ENCODE measurements around the gene EHD2.
"Not testable (repeated sequence)": the region's sequence is repeated elsewhere in the genome, so short reads cannot be mapped to it uniquely, and the experiment has no call there.

Gene EHD2

DNA sequence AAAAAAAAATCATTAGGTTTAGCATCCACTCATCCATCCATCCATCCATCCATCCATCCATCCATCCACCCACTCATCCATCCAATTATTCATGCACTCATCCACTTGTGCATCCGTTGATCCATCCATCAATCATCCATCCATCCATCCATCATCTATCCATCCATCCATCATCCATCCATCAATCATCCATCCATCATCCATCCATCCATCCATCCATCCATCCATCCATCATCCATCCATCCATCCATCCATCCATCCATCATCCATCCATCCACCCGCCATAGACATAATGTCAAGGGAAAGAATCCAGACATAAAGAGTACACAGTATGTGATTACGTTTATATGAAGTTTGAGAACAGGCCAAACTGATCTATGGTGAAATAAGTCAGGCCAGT, 56.3 kb downstream of the EHD2 start:
- DNase-seq (ENCODE audit: low read depth) = no peak

DNA sequence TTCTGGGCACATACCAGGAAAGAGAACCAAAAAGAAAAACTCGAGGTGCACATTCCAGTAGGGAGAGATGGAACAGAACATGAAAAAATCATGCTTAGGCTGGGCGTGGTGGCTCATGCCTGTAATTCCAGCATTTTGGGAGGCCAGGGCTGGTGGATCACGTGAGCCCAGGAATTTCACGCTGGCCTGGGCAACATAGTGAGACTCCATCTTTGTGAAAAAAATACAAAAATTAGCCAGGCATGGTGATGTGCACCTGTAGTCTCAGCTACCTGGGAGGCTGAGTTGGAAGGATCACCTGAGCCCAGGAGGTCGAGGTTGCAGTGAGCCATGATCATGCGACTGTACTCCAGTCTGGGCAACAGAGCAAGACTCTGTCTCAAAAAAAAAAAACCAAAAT, 58.1 kb downstream of the EHD2 start:
- DNase-seq (ENCODE audit: low read depth) = not testable (repeated sequence)

DNA sequence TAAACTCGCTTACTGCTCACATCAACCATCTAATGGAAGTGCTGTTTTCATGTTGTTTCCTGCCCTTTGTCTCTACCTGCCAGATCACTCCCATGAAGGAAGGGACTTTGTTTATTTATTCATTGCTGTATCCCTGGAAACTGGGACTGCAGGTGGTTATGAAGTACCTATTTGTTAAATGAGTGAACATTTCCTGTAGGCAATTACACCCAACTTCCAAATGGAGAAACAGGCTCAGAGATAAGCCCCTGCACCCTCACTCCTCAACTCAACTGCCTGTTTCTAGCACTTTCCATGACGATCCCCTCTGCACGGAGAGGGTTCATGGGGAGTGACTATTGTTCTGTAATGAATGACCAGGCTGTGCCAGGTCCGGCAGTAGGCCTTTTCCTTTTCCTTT, 63.3 kb downstream of the EHD2 start:
- no peak for DNase-seq (ENCODE audit: low read depth)

DNA sequence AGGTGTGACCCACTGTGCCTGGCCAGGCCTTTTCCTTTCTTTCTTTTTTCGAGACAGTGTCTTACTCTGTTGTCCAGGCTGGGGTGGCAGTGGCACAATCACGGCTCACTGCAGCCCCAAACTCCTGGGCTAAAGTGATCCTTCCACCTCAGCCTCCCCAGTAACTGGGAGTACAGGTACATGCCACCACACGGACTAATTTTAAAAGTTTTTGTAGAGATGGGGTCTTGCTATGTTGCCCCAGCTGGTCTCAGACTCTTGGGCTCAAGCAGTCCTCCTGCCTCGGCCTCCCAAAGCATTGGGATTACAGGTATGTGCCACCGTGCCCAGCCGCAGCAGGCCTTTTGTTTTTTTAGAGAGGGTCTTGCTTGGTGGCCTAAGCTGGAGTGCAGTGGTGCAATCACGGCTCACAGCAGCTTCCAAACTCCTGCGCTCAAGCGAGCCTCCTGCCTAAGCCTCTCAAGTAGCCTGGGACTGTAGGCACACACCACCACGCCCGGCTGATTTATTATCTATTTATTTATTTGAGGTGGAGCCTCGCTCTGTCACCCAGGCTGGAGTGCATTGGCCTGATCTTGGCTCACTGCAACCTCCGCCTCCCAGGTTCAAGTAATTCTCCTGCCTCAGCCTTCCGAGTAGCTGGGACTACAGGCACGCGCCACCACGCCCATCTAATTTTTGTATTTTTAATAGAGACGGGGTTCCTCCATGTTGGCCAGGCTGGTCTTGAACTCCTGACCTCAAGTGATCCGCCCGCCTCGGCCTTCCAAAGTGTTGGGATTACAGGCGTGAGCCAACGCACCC, 64.2 kb downstream of the EHD2 start:
- DNase-seq (ENCODE audit: low read depth) = not testable (repeated sequence)

DNA sequence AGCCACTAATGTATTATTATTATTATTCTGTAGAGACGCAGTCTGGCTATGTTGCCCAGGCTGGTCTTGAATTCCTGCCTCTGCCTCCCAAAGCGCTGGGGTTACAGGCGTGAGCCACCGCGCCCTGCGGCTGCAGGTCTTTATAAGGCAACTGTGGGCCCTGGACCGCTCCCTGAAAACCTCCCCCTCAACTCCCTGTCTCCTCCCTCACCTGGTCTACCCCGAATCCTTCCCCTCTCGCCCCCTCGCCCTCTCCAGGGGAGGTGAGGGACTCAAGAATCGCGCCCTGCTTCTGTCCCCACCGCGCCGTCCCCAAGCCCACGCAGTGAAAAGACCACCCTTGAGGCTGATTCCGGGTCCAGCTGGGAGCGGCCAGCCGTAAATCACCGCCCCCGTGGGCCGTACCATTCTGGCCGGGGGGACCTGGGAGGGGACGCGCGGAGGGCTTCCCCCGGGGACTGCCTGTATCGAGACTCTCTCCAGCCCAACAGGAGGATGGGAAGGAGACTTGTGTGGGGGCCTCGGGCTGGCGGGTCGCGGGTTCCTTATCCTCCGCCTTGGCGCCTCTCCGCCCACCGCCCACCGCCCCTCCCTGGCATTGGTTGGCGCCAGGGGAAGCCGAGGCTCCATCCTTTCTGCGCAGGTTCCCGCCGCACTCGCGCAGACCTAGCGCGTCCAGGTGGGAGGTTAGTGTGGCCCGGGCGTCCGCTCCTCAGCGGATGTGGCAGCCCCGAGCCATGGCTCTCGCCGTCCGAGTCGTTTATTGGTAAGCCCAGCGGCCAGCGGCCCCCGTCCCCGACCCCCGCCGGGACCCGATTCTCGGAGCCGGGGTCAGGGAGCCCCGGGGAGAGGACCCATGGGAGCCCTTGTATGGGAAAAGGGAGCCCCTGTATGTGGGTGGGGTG, 65.1 kb downstream of the EHD2 start, which contains the start of gene SELENOW:
SELENOW (plus strand) TSS at position 655 of the 905 bp plus-strand sequence; CDS start at position 738, 83 bp downstream.
- DNase-seq (ENCODE audit: low read depth) = no peak

DNA sequence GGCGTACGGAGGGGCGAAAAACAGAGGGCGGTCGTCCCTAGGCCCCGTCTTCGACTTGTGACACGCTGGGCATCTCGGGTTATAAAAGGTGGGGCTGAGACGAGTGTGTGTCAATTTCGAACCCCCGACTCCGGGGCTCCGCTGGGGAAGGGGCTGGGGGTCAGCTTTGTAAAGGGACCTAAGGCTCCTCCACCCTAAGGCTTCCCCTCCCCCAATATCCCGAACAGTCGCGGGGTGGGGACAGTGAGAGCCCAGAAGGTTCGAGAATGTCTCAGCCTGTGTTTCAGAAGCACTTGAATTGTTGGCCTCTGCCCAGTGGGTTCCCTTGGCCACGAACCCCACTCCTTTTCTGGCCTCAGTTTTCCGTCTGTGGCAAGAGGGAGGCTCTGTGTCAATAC, 65.7 kb downstream of the EHD2 start:
- DNase-seq (ENCODE audit: low read depth) = no peak

DNA sequence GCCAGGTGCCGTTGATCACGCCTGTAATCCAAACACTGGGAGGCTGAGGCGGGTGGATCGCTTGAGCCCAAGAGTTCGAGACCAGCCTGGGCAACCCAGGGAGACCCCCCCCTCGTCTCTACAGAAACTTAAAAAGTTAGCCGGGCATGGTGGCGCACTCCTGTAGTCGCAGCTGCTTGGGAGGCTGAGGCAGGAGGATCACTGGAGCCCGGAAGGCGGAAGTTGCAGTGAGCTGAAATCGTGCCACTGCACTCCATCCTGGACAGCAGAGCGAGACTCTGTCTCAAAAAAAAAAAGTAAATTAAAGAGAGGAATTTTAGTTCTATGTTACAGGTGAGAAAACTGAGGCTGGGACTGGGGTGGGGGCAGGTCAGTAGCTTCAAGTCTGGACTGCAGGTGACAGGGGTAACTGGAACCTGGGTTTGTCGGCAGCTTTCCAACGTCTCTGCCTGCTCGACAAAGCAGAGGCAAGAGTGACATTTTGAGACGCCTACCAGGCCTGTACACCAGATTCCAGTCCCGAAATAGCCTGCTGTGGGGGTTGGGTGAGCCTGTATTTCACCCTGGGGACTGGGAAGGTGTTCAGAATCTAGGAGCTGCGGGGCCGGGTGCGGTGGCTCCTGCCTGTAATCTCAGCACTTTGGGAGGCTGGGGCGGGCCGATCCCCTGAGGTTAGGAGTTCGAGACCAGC, 66.4 kb downstream of the EHD2 start:
- DNase-seq (ENCODE audit: low read depth) = no peak

DNA sequence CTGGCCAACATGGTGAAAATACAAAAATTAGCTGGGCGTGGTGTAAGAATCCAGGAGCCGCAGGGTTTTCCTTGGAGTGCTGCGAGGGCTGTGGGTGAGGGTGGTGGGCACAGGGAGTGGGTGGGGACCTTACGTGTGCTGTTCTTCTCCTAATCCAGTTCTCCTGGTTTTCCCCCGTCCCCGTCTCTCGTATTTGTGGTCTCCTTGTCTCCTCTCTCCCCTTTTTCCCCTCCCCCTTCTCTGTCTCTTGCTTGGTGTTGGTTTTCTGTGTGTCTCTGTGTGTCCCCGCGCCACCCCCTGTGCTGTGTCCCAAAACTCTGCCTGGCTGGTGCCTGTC, 67.0 kb downstream of the EHD2 start:
- DNase-seq (ENCODE audit: low read depth) = no peak

DNA sequence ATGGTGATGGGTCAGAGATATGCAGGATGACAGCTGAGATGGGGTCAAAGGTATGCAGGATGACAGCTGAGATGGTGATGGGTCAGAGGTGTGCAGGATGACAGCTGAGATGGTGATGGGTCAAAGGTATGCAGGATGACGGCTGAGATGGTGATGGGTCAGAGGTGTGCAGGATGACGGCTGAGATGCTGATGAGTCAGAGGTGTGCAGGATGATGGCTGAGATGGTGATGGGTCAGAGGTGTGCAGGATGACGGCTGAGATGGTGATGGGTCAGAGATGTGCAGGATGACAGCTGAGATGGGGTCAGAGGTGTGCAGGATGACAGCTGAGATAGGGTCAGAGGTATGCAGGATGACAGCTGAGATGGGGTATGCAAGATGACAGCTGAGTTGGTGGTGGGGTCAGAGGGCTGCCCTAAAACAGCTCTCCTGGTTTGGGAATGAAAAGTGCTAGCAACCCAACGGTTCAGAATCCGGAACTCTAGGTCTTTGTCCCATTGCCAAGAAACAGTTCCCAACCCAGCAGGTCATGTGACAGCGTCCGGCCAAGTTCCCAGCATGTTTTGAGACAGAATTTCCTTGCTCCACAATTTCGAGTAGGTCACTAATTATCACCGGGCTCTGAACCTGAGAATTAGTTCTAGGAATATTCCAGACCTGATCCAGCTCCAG, 68.5 kb downstream of the EHD2 start:
- no peak for DNase-seq (ENCODE audit: low read depth)

DNA sequence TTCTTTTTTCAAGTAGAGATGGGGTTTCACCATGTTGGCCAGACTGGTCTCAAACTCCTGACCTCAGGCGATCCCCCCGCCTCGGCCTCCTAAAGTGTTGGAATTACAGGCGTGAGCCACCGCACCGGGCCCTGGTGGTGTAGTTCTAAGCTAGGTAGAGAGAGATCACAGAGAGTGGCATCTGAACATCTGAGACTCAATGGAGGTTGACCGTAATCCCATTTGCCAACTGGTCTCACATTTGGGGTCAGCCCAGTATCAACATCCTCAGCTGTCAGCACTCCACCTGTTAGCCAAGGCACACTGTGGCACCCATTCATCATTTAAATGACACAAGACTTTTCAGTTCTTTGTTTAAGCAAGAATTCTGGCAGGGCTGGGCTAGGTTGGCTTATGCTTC, 73.3 kb downstream of the EHD2 start:
- no peak for DNase-seq (ENCODE audit: low read depth)

DNA sequence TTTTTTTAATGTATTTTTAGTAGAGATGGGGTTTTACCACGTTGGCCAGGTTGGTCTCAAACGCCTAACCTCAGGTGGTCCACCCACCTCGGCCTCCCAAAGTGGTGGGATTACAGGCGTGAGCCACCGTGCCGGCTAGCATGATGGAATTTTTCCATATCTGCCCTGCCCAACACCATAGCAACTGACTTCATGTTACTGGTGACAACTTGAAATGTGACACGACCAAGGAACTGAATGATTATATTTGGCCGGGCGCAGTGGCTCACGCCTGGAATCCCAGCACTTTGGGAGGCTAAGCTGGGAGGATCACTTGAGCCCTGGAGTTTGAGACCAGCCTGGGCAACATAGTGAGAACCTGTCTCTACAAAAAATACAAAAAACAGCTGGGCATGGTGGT, 74.1 kb downstream of the EHD2 start:
- not testable (repeated sequence) for DNase-seq (ENCODE audit: low read depth)

DNA sequence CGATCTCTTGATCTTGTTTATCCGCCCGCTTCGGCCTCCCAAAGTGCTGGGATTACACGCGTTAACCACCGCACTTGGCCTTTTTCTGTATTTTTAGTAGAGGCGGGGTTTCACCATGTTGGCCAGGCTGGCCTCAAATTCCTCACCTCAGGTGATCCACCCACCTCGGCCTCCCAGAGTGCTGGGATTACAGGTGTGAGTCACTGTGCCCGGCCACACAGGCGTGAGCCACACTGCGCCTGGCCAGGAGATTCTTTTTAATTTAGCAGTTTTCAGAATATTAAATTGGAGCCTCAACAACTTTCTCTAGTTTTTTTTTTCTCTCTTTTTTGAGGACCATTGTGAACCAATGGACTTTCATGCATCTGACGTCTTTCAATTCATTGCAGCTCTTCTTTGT, 76.6 kb downstream of the EHD2 start:
- DNase-seq (ENCODE audit: low read depth) = not testable (repeated sequence)

DNA sequence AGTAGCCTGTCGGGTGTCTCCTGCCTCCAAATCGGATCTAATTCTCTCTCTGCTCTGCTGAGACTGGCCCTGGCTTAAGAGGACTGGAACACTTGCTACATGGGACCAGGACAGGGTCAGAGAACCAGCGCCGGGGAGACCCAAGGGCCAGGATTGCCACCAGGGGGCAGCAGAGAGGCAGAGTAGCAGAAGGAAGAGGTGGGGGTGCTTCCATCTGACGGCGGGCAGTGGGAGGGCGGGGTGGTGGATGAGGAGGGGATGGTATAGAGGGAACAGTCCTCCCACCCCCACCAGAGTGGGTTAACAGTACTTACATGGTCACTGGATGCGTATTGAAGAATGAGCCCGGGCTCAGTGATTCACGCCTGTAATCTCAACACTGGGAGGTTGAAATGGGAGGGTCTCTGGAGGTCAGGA, 77.2 kb downstream of the EHD2 start:
- peak; percentile 49 for DNase-seq (ENCODE audit: low read depth)

DNA sequence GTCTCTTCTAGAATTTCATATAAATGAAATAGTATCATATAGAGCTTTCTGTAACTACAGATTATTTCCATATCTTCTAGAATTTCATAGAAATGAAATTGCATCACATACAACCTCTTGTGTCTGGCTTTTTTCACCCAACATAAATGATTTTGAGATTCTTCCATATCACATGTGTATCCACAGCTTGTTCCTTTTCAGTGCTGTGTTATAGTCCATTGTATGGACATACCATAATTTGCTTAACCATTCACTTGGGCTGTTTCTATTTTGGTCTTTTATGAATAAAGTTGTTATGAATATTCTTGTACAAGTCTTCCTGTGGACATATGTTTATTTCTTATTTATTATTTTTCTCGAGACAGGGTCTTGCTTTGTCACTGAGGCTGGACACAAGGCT, 79.4 kb downstream of the EHD2 start:
- DNase-seq (ENCODE audit: low read depth) = no peak

Measured in fibroblast of the conjunctiva (primary cell).